H1 (cell line): ENCODE measurements around the gene POU2F2. TPM values are rescaled to one million over a fixed set of nuclear protein-coding genes. Genes with fewer than 3 reads are reported as not detected.

Source experiments
- CTCF ChIA-PET: fragments of 300-600 bp; sonication (Branson Sonifier 250); formaldehyde crosslinking; loops from one replicate; lab custom pipeline; 2021; ENCODE audit not compliant: partially characterized antibody; lab: Charles Lee
- POLR2A ChIA-PET: fragments of 300-600 bp; sonication (Branson Sonifier 250); formaldehyde crosslinking; loops from one replicate; lab custom pipeline; 2021; ENCODE audit warnings: inconsistent platforms; ENCODE audit not compliant: partially characterized antibody; lab: Charles Lee
- DNase-seq, 2 experiments: peaks; one replicate each; pipeline versions ENCODE4 v3.0.0 to v3.0.0-alpha.2; 2010 to 2022; ENCODE audit warnings: low spot score in 2 of 2, low read depth in 1 of 2, mixed read lengths in 1 of 2
- FAIRE-seq: peaks from 2 replicates; lab custom pipeline; 2011; peaks lifted over from hg19 to GRCh38; lab: Jason Lieb, UNC
- H2AFZ ChIP-seq: 2 replicates; pipeline ENCODE4 v1.8.1; 2012; ENCODE audit warnings: low read length, inconsistent platforms
- H2AK5ac ChIP-seq: 2 replicates; pipeline ENCODE4 v1.6.1; 2013; ENCODE audit warnings: low read depth, low read length
- H2BK120ac ChIP-seq: replicated peaks from 2 replicates; pipeline ENCODE3; 2013; ENCODE audit warnings: low read depth, low read length, inconsistent platforms
- H2BK12ac ChIP-seq: 2 replicates; pipeline ENCODE4 v1.6.1; 2013; ENCODE audit warnings: low read depth, low read length
- H2BK15ac ChIP-seq: 2 replicates; pipeline ENCODE4 v1.6.1; 2013; ENCODE audit warnings: low read length
- H2BK20ac ChIP-seq: 2 replicates; pipeline ENCODE4 v1.6.1; 2013; ENCODE audit warnings: low read length
- H2BK5ac ChIP-seq: 2 replicates; pipeline ENCODE4 v1.6.1; 2013; ENCODE audit warnings: low read depth, low read length
- H3K14ac ChIP-seq: 2 replicates; pipeline ENCODE4 v1.6.1; 2013; ENCODE audit warnings: inconsistent platforms; ENCODE audit not compliant: insufficient read length
- H3K18ac ChIP-seq: 2 replicates; pipeline ENCODE4 v1.6.1; 2013; ENCODE audit warnings: low read length; ENCODE audit errors: extremely low read depth
- H3K23ac ChIP-seq: 2 replicates; pipeline ENCODE4 v1.6.1; 2013; ENCODE audit warnings: inconsistent platforms; ENCODE audit not compliant: insufficient read length
- H3K23me2 ChIP-seq: 2 replicates; pipeline ENCODE4 v1.6.1; 2013; ENCODE audit warnings: low read depth, low read length
- H3K27ac ChIP-seq: 2 replicates; pipeline ENCODE4 v1.6.1; 2011; ENCODE audit warnings: low read depth, low read length, inconsistent platforms
- H3K27me3 ChIP-seq, 4 experiments: replicated peaks in 1 of 4; 1 replicate in 1 of 4; 2 replicates in 3 of 4; pipeline versions ENCODE4 v1.6.1 to v1.8.1; 2011 to 2013; ENCODE audit warnings: low read length in 3 of 4, mild to moderate bottlenecking in 3 of 4, inconsistent platforms in 2 of 4, mixed read lengths in 2 of 4, moderate library complexity in 1 of 4; ENCODE audit not compliant: control insufficient read depth in 3 of 4, insufficient read depth in 3 of 4; ENCODE audit errors: extremely low read depth in 1 of 4
- H3K36me3 ChIP-seq, 4 experiments: 2 replicates each; pipeline versions ENCODE4 v1.6.1 to v1.8.1; 2011 to 2013; ENCODE audit warnings: mild to moderate bottlenecking in 4 of 4, low read length in 3 of 4, moderate library complexity in 2 of 4, control low read depth in 1 of 4, inconsistent platforms in 1 of 4; ENCODE audit not compliant: insufficient read depth in 4 of 4, control insufficient read depth in 2 of 4
- H3K4ac ChIP-seq: replicated peaks from 2 replicates; pipeline ENCODE3; 2013; ENCODE audit warnings: low read length, low read depth, mixed read lengths, inconsistent platforms; ENCODE audit not compliant: insufficient read length
- H3K4me1 ChIP-seq, 4 experiments: replicated peaks in 1 of 4; 1 replicate in 1 of 4; 2 replicates in 3 of 4; pipeline versions ENCODE4 v1.6.1 to v1.8.1; 2011 to 2013; ENCODE audit warnings: low read length in 3 of 4, inconsistent platforms in 2 of 4, mixed read lengths in 1 of 4; ENCODE audit not compliant: insufficient read depth in 4 of 4, control insufficient read depth in 3 of 4
- H3K4me2 ChIP-seq, 2 experiments: 2 replicates each; pipeline versions ENCODE4 v1.6.1 to v1.8.1; 2011 to 2013; ENCODE audit warnings: low read depth in 2 of 2, low read length in 2 of 2, control low read depth in 1 of 2, inconsistent platforms in 1 of 2, mild to moderate bottlenecking in 1 of 2; ENCODE audit not compliant: insufficient read depth in 1 of 2
- H3K4me3 ChIP-seq, 4 experiments: fragments of 200-600, 300-600 bp in 1 of 4; sonication (generic), shearing (Covaris generic), sonication (Bioruptor Twin) in 1 of 4; 2 replicates each; pipeline versions ENCODE4 v1.5.1 to v1.8.1; 2011 to 2016; ENCODE audit warnings: low read length in 4 of 4, low read depth in 3 of 4, control low read depth in 2 of 4, inconsistent platforms in 2 of 4, mild to moderate bottlenecking in 2 of 4, mixed read lengths in 1 of 4, moderate library complexity in 1 of 4; ENCODE audit not compliant: insufficient read depth in 2 of 4; ENCODE audit errors: extremely low read depth in 1 of 4
- H3K56ac ChIP-seq: replicated peaks from 2 replicates; pipeline ENCODE3; 2013; ENCODE audit warnings: low read depth, mild to moderate bottlenecking, mixed read lengths, low read length, inconsistent platforms; ENCODE audit not compliant: insufficient read length
- H3K79me1 ChIP-seq: 2 replicates; pipeline ENCODE4 v1.6.1; 2013; ENCODE audit warnings: low read depth, low read length, control low read depth
- H3K79me2 ChIP-seq, 2 experiments: 2 replicates each; pipeline versions ENCODE4 v1.6.1 to v1.8.1; 2012 to 2013; ENCODE audit warnings: low read length in 2 of 2, mild to moderate bottlenecking in 2 of 2, inconsistent platforms in 1 of 2; ENCODE audit not compliant: insufficient read depth in 2 of 2, control insufficient read depth in 1 of 2
- H3K9ac ChIP-seq, 4 experiments: replicated peaks in 1 of 4; 1 replicate in 1 of 4; 2 replicates in 3 of 4; pipeline versions ENCODE4 v1.6.1 to v1.8.1; 2011 to 2013; ENCODE audit warnings: low read depth in 3 of 4, low read length in 3 of 4, control low read depth in 2 of 4, mild to moderate bottlenecking in 2 of 4, moderate library complexity in 2 of 4, inconsistent platforms in 1 of 4; ENCODE audit errors: extremely low read depth in 1 of 4
- H3K9me3 ChIP-seq, 2 experiments: 2 replicates each; pipeline versions ENCODE4 v1.6.1 to v1.8.1; 2012 to 2013; ENCODE audit warnings: mild to moderate bottlenecking in 2 of 2, moderate library complexity in 2 of 2, control low read depth in 1 of 2, inconsistent platforms in 1 of 2, low read depth in 1 of 2, low read length in 1 of 2, mixed read lengths in 1 of 2; ENCODE audit not compliant: insufficient read depth in 2 of 2
- H4K20me1 ChIP-seq, 2 experiments: replicated peaks in 1 of 2; 2 replicates each; pipeline versions ENCODE3 to v1.8.1; 2011 to 2013; ENCODE audit warnings: inconsistent platforms in 2 of 2, low read length in 2 of 2, mild to moderate bottlenecking in 1 of 2; ENCODE audit not compliant: insufficient read depth in 2 of 2, control insufficient read depth in 1 of 2
- H4K5ac ChIP-seq: 2 replicates; pipeline ENCODE4 v1.6.1; 2013; ENCODE audit warnings: low read length, low read depth, mixed read lengths, inconsistent platforms; ENCODE audit not compliant: insufficient read length
- H4K8ac ChIP-seq: 2 replicates; pipeline ENCODE4 v1.8.0; 2013; ENCODE audit warnings: mild to moderate bottlenecking, moderate library complexity, low read length, inconsistent platforms; ENCODE audit not compliant: insufficient read depth; ENCODE audit errors: extremely low read depth
- H4K91ac ChIP-seq: replicated peaks from 2 replicates; pipeline ENCODE3; 2013; ENCODE audit warnings: low read length, mixed read lengths, inconsistent platforms; ENCODE audit not compliant: insufficient read length
- KDM5A ChIP-seq: fragments of 200-600 bp; IDR thresholded peaks from 2 replicates; pipeline ENCODE4 v1.7.1; 2012; ENCODE audit warnings: mild to moderate bottlenecking, low read length, inconsistent platforms, mixed read lengths
- TBP ChIP-seq: IDR thresholded peaks from 2 replicates; pipeline ENCODE4 v1.6.1; 2011; ENCODE audit warnings: low read depth, low read length, improper control_type of control experiment
- YY1 ChIP-seq: IDR thresholded peaks from 2 replicates; pipeline ENCODE4 v1.6.1; 2011; ENCODE audit warnings: low read depth, mild to moderate bottlenecking, low read length
- whole genome bisulfite sequencing, 2 experiments: shearing (Covaris generic) in 1 of 2; methylation state at CpG; one replicate each; pipeline versions ENCODE4 v1.1.6 to v1.1.7; 2013 to 2015; ENCODE audit warnings: low lambda C conversion rate in 2 of 2, mixed read lengths in 2 of 2, inconsistent platforms in 1 of 2, low coverage in 1 of 2, missing lambda C conversion rate in 1 of 2; ENCODE audit not compliant: insufficient replicate concordance in 2 of 2, insufficient coverage in 1 of 2, insufficient read length in 1 of 2; ENCODE audit errors: extremely low coverage in 1 of 2, missing lambda C conversion rate in 1 of 2; 5-methylcytosine and 5-hydroxymethylcytosine counted together
- polyA plus RNA-seq, 7 experiments: library from polyadenylated mRNA; depleted of rRNA in 3 of 7; stranded (reverse) in 5 of 7; unstranded in 2 of 7; fragments of >200 nt in 5 of 7; fragments of 200-250 nt in 2 of 7; gene quantifications; 1 replicate in 5 of 7; 2 replicates in 1 of 7; 4 replicates in 1 of 7; pipeline versions ENCODE4 v1.2.1 to v1.2.3, GENCODE V29; 2011 to 2013; ENCODE audit warnings: missing spikeins in 2 of 7, mixed read lengths in 2 of 7
- total RNA-seq: library from RNA; stranded (reverse); fragmentation: NEBNext Ultra II Directional; extraction: Animal tissue kit (Norgen Biotek cat#: 25700); gene quantifications from 2 replicates; pipeline ENCODE4 v1.2.1, GENCODE V29; 2021
- TF ChIP-seq, protein P1 (sequence below): IDR thresholded peaks from 2 replicates; pipeline ENCODE4 v1.6.1; 2012; ENCODE audit warnings: inconsistent platforms
- TF ChIP-seq, protein P2 (sequence below): IDR thresholded peaks from 2 replicates; pipeline ENCODE4 v1.6.1; 2011; ENCODE audit warnings: low read depth, mild to moderate bottlenecking, low read length; ENCODE audit not compliant: insufficient read depth

POU2F2 gene
- total and polyA plus RNA-seq, 2 of the 8 experiments (the other 6 are each of a cell fraction or from before 2014, with no cell fraction given), result 5.0 to 6.1 TPM

DNA sequence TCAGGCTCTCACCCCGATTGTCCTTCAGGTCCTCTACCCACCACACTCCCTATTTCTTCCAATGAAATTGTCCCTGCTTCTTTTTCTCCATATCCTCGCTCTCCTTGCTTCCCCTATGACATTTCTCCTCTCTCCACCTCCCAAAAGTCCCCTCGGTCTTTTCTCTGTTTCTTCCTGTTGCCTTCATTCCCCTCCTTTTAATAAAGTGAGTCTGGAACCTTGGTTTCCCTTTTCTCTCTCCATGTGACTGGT, 57.0 kb downstream of the POU2F2 start:
- Histone ChIP-seq H3K27me3 (no peaks in the 10 kb centered on the region), H2AK5ac (peak overlapping the region; percentile 86; the same call in 1 of the 2 replicates), H3K4me2 (peak overlapping the region; percentile 76 to 97), H4K5ac (peak overlapping the region; percentile 85), H3K36me3 (peaks cover 17 to 20% (median 20%) of the 10 kb centered on the region in 4 experiments; a peak in 7 of 8 replicates), H3K56ac (peak overlapping the region; percentile 78), H3K18ac (peak overlapping the region; percentile 99), H3K23ac (no peak overlapping the region), H2BK20ac (no peak overlapping the region), H3K14ac (peak overlapping the region; percentile 31), H2BK12ac (peak overlapping the region; percentile 98; the same call in 1 of the 2 replicates), H3K4me3 (peak overlapping the region; percentile 44 to 82 (median 66)), H2BK120ac (no peak overlapping the region), H4K20me1 (peaks cover 21 to 31% of the 10 kb centered on the region in 2 experiments), H2AFZ (peak overlapping the region; percentile 23; the same call in 1 of the 2 replicates), H4K8ac (peak overlapping the region; percentile 100; the same call in 1 of the 2 replicates), H4K91ac (peak overlapping the region; percentile 95), H3K4me1 (peaks cover 0 to 6% (median 2%) of the 10 kb centered on the region in 4 experiments; a peak in 5 of 7 replicates), H3K79me1 (peaks cover 16% of the 10 kb centered on the region), H3K9me3 (no peaks in the 10 kb centered on the region), H3K23me2 (peaks cover 21% of the 10 kb centered on the region), H3K79me2 (peaks cover 22 to 34% of the 10 kb centered on the region in 2 experiments), H3K27ac (peak overlapping the region; percentile 96), H3K9ac (peak overlapping the region; percentile 41 to 97 (median 93)), H2BK15ac (0 out of 2 replicates have a peak overlapping the region, but pooled peaks have one; percentile 97), H3K4ac (peak overlapping the region; percentile 64), H2BK5ac (peak overlapping the region; percentile 99)
- CTCF ChIA-PET, result no interaction called here
- 27% methylated on average over 3 of the region's 3 CpGs; no CpG with 5 or more reads in 1 of the 2 experiments for WGBS, 2 experiments
- POLR2A ChIA-PET, result interaction anchor here (1.6 kb wide), 1 partner anchor 116 kb away, joined by 5 read pairs; the partner anchor contains the start of gene RABAC1
- DNase-seq (no peak), FAIRE-seq (no peak)
- TF ChIP-seq, protein P1, sequence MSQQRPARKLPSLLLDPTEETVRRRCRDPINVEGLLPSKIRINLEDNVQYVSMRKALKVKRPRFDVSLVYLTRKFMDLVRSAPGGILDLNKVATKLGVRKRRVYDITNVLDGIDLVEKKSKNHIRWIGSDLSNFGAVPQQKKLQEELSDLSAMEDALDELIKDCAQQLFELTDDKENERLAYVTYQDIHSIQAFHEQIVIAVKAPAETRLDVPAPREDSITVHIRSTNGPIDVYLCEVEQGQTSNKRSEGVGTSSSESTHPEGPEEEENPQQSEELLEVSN, result no peak
- TF ChIP-seq YY1 (no peak), KDM5A (no peak), TBP (no peak)
- TF ChIP-seq, protein P2, sequence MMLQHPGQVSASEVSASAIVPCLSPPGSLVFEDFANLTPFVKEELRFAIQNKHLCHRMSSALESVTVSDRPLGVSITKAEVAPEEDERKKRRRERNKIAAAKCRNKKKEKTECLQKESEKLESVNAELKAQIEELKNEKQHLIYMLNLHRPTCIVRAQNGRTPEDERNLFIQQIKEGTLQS, result no peak
